OCI-LY7 (cell line): ENCODE data around the gene YIPF5. TPM values are rescaled to one million over a fixed set of nuclear protein-coding genes. Genes with fewer than 3 reads are reported as not detected.

Experiments used
- BruUV-seq: library from RNA; stranded (reverse); fragments of 400-500 nt; replicated peaks from 2 replicates; lab custom pipeline; 2021; lab: Mats Ljungman, UMichigan
- CTCF ChIA-PET: fragments of 300-600 bp; sonication (Branson Sonifier 250); formaldehyde crosslinking; loops from one replicate; lab custom pipeline; 2022; ENCODE audit warnings: antibody characterized with exemption; ENCODE audit not compliant: unreplicated experiment; lab: Charles Lee
- POLR2A ChIA-PET: fragments of 300-600 bp; sonication (Branson Sonifier 250); formaldehyde crosslinking; loops from one replicate; lab custom pipeline; 2022; ENCODE audit warnings: antibody characterized with exemption; lab: Charles Lee
- DNase-seq: peaks from one replicate; pipeline ENCODE4 v3.0.0-alpha.2; 2015; ENCODE audit warnings: low spot score
- H2AFZ ChIP-seq: fragments of 200-600 bp; sonication (generic), shearing (Covaris generic); 2 replicates; pipeline ENCODE4 v1.6.1; 2014; ENCODE audit warnings: mild to moderate bottlenecking, antibody characterized with exemption, low read length, moderate library complexity
- H3K27ac ChIP-seq: fragments of 200-600 bp; sonication (generic); 2 replicates; pipeline ENCODE4 v1.5.1; 2014; ENCODE audit warnings: mixed run types, low read depth, mild to moderate bottlenecking, moderate library complexity, low read length, inconsistent platforms; ENCODE audit not compliant: poor library complexity, severe bottlenecking
- H3K36me3 ChIP-seq: fragments of 200-600 bp; sonication (generic); 2 replicates; pipeline ENCODE4 v1.6.1; 2014; ENCODE audit warnings: mild to moderate bottlenecking, antibody characterized with exemption, low read length, moderate library complexity, mixed read lengths; ENCODE audit not compliant: insufficient read depth
- H3K4me1 ChIP-seq: fragments of 200-600 bp; sonication (generic); 2 replicates; pipeline ENCODE4 v1.5.1; 2014; ENCODE audit warnings: mild to moderate bottlenecking, low read length; ENCODE audit not compliant: insufficient read depth, poor library complexity, severe bottlenecking
- H3K4me2 ChIP-seq: fragments of 200-600 bp; sonication (generic); 2 replicates; pipeline ENCODE4 v1.6.1; 2014; ENCODE audit warnings: mild to moderate bottlenecking, low read length
- H3K4me3 ChIP-seq: fragments of 200-600 bp; sonication (generic); 2 replicates; pipeline ENCODE4 v1.5.1; 2014; ENCODE audit warnings: mild to moderate bottlenecking, low read depth, low read length; ENCODE audit not compliant: poor library complexity, severe bottlenecking
- H3K79me2 ChIP-seq: fragments of 200-600 bp; sonication (generic); 2 replicates; pipeline ENCODE4 v1.6.1; 2016; ENCODE audit warnings: low read depth, mild to moderate bottlenecking, low read length, moderate library complexity, mixed read lengths; ENCODE audit not compliant: insufficient read depth
- H3K9me2 ChIP-seq: fragments of 200-600 bp; sonication (generic); 2 replicates; pipeline ENCODE4 v1.6.1; 2016; ENCODE audit warnings: mild to moderate bottlenecking, low read length, mixed read lengths; ENCODE audit not compliant: insufficient read depth
- H3K9me3 ChIP-seq: fragments of 200-600 bp; sonication (generic); 2 replicates; pipeline ENCODE4 v1.6.1; 2014; ENCODE audit warnings: mild to moderate bottlenecking, mixed run types, low read length, mixed read lengths
- H4K20me1 ChIP-seq: fragments of 200-600 bp; sonication (generic); 2 replicates; pipeline ENCODE4 v1.6.1; 2014; ENCODE audit warnings: mild to moderate bottlenecking, antibody characterized with exemption, low read length, moderate library complexity, mixed read lengths; ENCODE audit not compliant: insufficient read depth
- EZH2phosphoT487 ChIP-seq: fragments of 200-600 bp; sonication (generic); IDR thresholded peaks from 2 replicates; pipeline ENCODE4 v1.6.1; 2018; ENCODE audit warnings: low read depth, borderline replicate concordance, mild to moderate bottlenecking, mixed run types, antibody characterized with exemption, low read length, moderate library complexity, mixed read lengths
- intact Hi-C: fragments of 100-400 bp; cut with micrococcal nuclease; formaldehyde crosslinking; loops from one replicate; pipeline ENCODE4 v1.10.0; 2022; ENCODE audit not compliant: unreplicated experiment
- total RNA-seq, 2 experiments: library from RNA; depleted of rRNA in 1 of 2; stranded (reverse); fragments of >200 nt in 1 of 2; shearing (Covaris generic) in 1 of 2; gene quantifications; 2 replicates each; pipeline ENCODE4 v1.2.3, GENCODE V29; 2014 to 2022
- TF ChIP-seq, protein P1 (sequence below): fragments of 200-600 bp; sonication (generic); conservative IDR thresholded peaks from 2 replicates; pipeline ENCODE4 v1.5.1; 2014; ENCODE audit warnings: mild to moderate bottlenecking, antibody characterized with exemption, low read length, moderate library complexity, mixed read lengths

Gene YIPF5
- total RNA-seq, 2 experiments from 2014 or later: 11.9 to 23.1 TPM

DNA sequence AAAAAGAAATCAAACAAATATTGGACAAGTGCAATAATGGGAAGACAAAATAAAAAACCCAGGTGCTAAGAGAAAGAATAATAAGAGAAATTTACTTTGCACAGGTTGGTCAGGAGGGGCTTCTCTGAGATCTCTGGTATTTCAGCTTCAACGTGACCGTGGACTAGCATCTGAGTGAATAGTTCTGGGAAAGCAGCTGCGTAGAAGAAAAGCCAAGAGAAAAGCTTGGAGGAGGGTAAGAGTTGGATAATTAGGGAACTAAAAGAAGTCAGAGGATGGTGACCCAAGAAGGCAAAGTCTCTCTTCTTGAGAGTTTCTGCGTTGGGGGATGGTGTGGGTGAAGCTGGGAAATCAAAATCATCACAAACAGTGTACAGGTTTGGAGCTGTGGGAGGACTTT is 41.6 kb downstream of the YIPF5 start:
- Histone ChIP-seq H3K36me3 (no peaks in the 10 kb centered on the region), H3K4me3 (no peak overlapping the region), H3K27ac (no peak overlapping the region), H2AFZ (no peak overlapping the region), H4K20me1 (no peaks in the 10 kb centered on the region), H3K79me2 (no peaks in the 10 kb centered on the region), H3K9me3 (no peaks in the 10 kb centered on the region), H3K4me2 (no peak overlapping the region), H3K4me1 (no peaks in the 10 kb centered on the region), H3K9me2 (no peaks in the 10 kb centered on the region)
- DNase-seq: no peak
- no TSS peak for BruUV-seq
- ChIA-PET CTCF (no interaction called here), POLR2A (interaction anchor here (0.6 kb wide), 1 partner anchor 55 kb away, joined by 4 read pairs; no protein-coding TSS in a partner anchor)
- no peak for TF ChIP-seq EZH2phosphoT487
- intact Hi-C loops: no loop called here

DNA sequence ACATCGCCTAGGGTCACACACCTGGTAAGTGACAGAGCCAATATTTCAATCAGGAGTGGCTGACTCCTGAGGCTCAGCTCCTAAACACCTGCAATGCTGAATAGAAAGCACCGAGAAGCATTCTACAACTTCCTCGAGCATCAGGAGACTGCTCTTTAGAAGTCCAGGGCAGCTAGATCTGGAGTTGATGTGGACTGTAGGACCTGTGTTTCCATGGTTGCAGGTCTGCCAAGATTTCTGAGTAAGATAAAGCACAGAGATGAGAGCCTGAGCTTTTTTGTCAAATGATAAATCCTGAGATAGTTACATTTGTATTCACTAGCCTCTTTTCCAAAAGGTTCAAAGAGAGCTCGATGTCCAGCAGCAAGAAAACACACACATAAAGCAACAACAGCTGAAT is 43.8 kb downstream of the YIPF5 start:
- H2AFZ ChIP-seq: no peak overlapping the region
- intact Hi-C loops: no loop called here
- H4K20me1 ChIP-seq: no peaks in the 10 kb centered on the region
- H3K36me3 ChIP-seq: no peaks in the 10 kb centered on the region
- CTCF ChIA-PET: no interaction called here
- BruUV-seq: no TSS peak
- H3K9me2 ChIP-seq: no peaks in the 10 kb centered on the region
- no peak for DNase-seq
- H3K4me1 ChIP-seq: no peaks in the 10 kb centered on the region
- POLR2A ChIA-PET: interaction anchor here (1.2 to 1.4 kb wide), 2 partner anchors 13 to 21 kb away, joined by 3 read pairs; no protein-coding TSS in a partner anchor
- TF ChIP-seq, protein P1, sequence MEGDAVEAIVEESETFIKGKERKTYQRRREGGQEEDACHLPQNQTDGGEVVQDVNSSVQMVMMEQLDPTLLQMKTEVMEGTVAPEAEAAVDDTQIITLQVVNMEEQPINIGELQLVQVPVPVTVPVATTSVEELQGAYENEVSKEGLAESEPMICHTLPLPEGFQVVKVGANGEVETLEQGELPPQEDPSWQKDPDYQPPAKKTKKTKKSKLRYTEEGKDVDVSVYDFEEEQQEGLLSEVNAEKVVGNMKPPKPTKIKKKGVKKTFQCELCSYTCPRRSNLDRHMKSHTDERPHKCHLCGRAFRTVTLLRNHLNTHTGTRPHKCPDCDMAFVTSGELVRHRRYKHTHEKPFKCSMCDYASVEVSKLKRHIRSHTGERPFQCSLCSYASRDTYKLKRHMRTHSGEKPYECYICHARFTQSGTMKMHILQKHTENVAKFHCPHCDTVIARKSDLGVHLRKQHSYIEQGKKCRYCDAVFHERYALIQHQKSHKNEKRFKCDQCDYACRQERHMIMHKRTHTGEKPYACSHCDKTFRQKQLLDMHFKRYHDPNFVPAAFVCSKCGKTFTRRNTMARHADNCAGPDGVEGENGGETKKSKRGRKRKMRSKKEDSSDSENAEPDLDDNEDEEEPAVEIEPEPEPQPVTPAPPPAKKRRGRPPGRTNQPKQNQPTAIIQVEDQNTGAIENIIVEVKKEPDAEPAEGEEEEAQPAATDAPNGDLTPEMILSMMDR: no peak
- TF ChIP-seq EZH2phosphoT487: no peak
- no peaks in the 10 kb centered on the region for H3K79me2 ChIP-seq
- no peak overlapping the region for H3K4me3 ChIP-seq
- H3K9me3 ChIP-seq: no peaks in the 10 kb centered on the region
- no peak overlapping the region for H3K4me2 ChIP-seq
- no peak overlapping the region for H3K27ac ChIP-seq

DNA sequence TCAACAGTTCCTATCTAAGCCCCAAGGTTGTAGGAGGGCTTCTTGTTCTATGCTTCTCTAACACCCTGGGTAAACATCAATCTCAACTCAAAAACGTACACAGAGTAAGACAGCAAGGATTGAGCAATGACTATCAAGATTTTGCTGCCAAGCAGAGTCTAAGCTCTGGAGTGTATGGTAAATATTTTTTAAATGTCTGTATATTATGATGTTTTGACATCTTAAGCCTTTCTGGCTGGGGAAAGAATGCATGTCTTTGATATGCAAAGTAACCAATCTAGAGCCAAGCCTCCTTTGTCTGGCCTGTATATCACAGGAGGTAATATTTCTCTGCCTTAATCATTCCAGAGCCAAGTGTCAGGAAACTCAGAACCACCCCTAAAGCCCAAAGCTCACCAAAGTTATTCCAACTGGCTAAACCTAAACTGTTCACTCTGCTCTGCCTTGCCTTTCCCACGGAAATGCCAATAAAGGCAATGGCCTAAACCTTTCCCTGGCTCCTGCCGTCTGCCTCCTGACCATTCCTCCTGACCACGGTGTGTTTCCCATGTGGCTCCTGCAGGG is 45.2 kb downstream of the YIPF5 start:
- ChIA-PET CTCF (no interaction called here), POLR2A (no interaction called here)
- no peak overlapping the region for H3K27ac ChIP-seq
- intact Hi-C loops: no loop called here
- H3K4me3 ChIP-seq: no peak overlapping the region
- TF ChIP-seq, protein P1: no peak
- TF ChIP-seq EZH2phosphoT487: no peak
- BruUV-seq: no TSS peak
- H4K20me1 ChIP-seq: no peaks in the 10 kb centered on the region
- H3K9me2 ChIP-seq: no peaks in the 10 kb centered on the region
- H3K4me2 ChIP-seq: no peak overlapping the region
- no peaks in the 10 kb centered on the region for H3K9me3 ChIP-seq
- H3K79me2 ChIP-seq: no peaks in the 10 kb centered on the region
- no peaks in the 10 kb centered on the region for H3K36me3 ChIP-seq
- H3K4me1 ChIP-seq: no peaks in the 10 kb centered on the region
- H2AFZ ChIP-seq: no peak overlapping the region
- DNase-seq: no peak
